Endothelial cell of umbilical vein (primary cell): ENCODE data around the gene GAS7. TPM values are rescaled to one million over a fixed set of nuclear protein-coding genes. Genes with fewer than 3 reads are reported as not detected.

Experiments
- BruUV-seq: library from RNA; stranded (reverse); fragments of 400-500 nt; replicated peaks from 2 replicates; lab custom pipeline; 2021; lab: Mats Ljungman, UMichigan
- CTCF ChIA-PET: fragments of 300-600, 350-600 bp; sonication (Branson Sonifier 250); formaldehyde crosslinking; loops from one replicate; lab custom pipeline; 2021; ENCODE audit warnings: antibody characterized with exemption, inconsistent platforms; lab: Charles Lee
- POLR2A ChIA-PET: fragments of 300-600, 350-600 bp; sonication (Branson Sonifier 250); formaldehyde crosslinking; loops from one replicate; lab custom pipeline; 2021; ENCODE audit warnings: antibody characterized with exemption, inconsistent platforms; lab: Charles Lee
- DNase-seq: peaks from one replicate; pipeline ENCODE4 v3.0.0-alpha.2; 2011; ENCODE audit warnings: low read depth, low spot score
- FAIRE-seq: peaks from 2 replicates; lab custom pipeline; 2011; peaks lifted over from hg19 to GRCh38; lab: Jason Lieb, UNC
- H2AFZ ChIP-seq: 2 replicates; pipeline ENCODE4 v1.6.0; 2012; ENCODE audit warnings: low read depth, low read length, control low read depth, inconsistent platforms
- H3K27ac ChIP-seq: 2 replicates; pipeline ENCODE4 v1.5.1; 2011; ENCODE audit warnings: low read depth, mild to moderate bottlenecking, control low read depth, low read length, moderate library complexity; ENCODE audit not compliant: insufficient read depth
- H3K27me3 ChIP-seq, 2 experiments: 2 replicates each; pipeline versions ENCODE4 v1.6.0 to v1.6.1; 2011; ENCODE audit warnings: low read length in 2 of 2, mixed read lengths in 1 of 2; ENCODE audit not compliant: control insufficient read depth in 2 of 2, insufficient read depth in 2 of 2
- H3K36me3 ChIP-seq, 2 experiments: 2 replicates in 1 of 2; 3 replicates in 1 of 2; pipeline ENCODE4 v1.5.1; 2011; ENCODE audit warnings: low read length in 2 of 2, mild to moderate bottlenecking in 1 of 2, moderate library complexity in 1 of 2; ENCODE audit not compliant: control insufficient read depth in 2 of 2, insufficient read depth in 2 of 2; ENCODE audit errors: extremely low read depth in 1 of 2
- H3K4me1 ChIP-seq: 3 replicates; pipeline ENCODE4 v1.5.1; 2011; ENCODE audit warnings: mild to moderate bottlenecking, low read length; ENCODE audit not compliant: control insufficient read depth, insufficient read depth; ENCODE audit errors: extremely low read depth
- H3K4me2 ChIP-seq: 2 replicates; pipeline ENCODE4 v1.6.1; 2011; ENCODE audit warnings: low read length, control low read depth, mixed read lengths; ENCODE audit not compliant: insufficient read depth
- H3K4me3 ChIP-seq, 3 experiments: fragments of 200-600 bp in 1 of 3; sonication (generic), shearing (Covaris generic) in 1 of 3; replicated peaks in 1 of 3; 2 replicates each; pipeline ENCODE4 v1.5.1; 2011 to 2016; ENCODE audit warnings: control low read depth in 3 of 3, low read length in 3 of 3, mild to moderate bottlenecking in 2 of 3, inconsistent platforms in 1 of 3, low read depth in 1 of 3, moderate library complexity in 1 of 3; ENCODE audit not compliant: insufficient read depth in 1 of 3
- H3K79me2 ChIP-seq: 2 replicates; pipeline ENCODE4 v1.6.0; 2012; ENCODE audit warnings: low read length, inconsistent platforms; ENCODE audit not compliant: control insufficient read depth, insufficient read depth
- H3K9ac ChIP-seq: replicated peaks from 2 replicates; pipeline ENCODE3; 2011; ENCODE audit warnings: low read length, control low read depth; ENCODE audit not compliant: insufficient read depth; ENCODE audit errors: extremely low read depth
- H3K9me1 ChIP-seq: replicated peaks from 3 replicates; pipeline ENCODE4 v1.6.0; 2011; ENCODE audit warnings: mild to moderate bottlenecking, low read length; ENCODE audit not compliant: control insufficient read depth, insufficient read depth; ENCODE audit errors: extremely low read depth
- H3K9me3 ChIP-seq: replicated peaks from 2 replicates; pipeline ENCODE4 v1.5.1; 2012; ENCODE audit warnings: low read length, inconsistent platforms; ENCODE audit not compliant: control insufficient read depth, insufficient read depth
- H4K20me1 ChIP-seq: replicated peaks from 2 replicates; pipeline ENCODE3; 2011; ENCODE audit warnings: mild to moderate bottlenecking, low read length; ENCODE audit not compliant: control insufficient read depth, insufficient read depth; ENCODE audit errors: extremely low read depth
- CTCF ChIP-seq, 2 donors: IDR thresholded peaks; 1 replicate in 1 of 2; 2 replicates in 1 of 2; pipeline ENCODE4 v1.5.1; 2011; ENCODE audit warnings: low read length in 2 of 2, mild to moderate bottlenecking in 2 of 2, moderate library complexity in 2 of 2, control low read depth in 1 of 2, inconsistent platforms in 1 of 2, low read depth in 1 of 2; ENCODE audit not compliant: insufficient read depth in 1 of 2; ENCODE audit errors: extremely low read depth in 1 of 2
- EZH2 ChIP-seq: IDR thresholded peaks from 2 replicates; pipeline ENCODE4 v1.6.1; 2012; ENCODE audit warnings: borderline replicate concordance, low read depth, mild to moderate bottlenecking, moderate library complexity, low read length, inconsistent platforms; ENCODE audit not compliant: severe bottlenecking
- FOS ChIP-seq: IDR thresholded peaks from 2 replicates; pipeline ENCODE4 v1.6.1; 2011; ENCODE audit warnings: mild to moderate bottlenecking, low read length, moderate library complexity, borderline replicate concordance; ENCODE audit not compliant: insufficient read depth
- GATA2 ChIP-seq: IDR thresholded peaks from 2 replicates; pipeline ENCODE4 v1.7.0; 2011; ENCODE audit warnings: low read depth, mild to moderate bottlenecking, moderate library complexity, mixed read lengths, low read length; ENCODE audit not compliant: insufficient read length, insufficient read depth
- JUN ChIP-seq: IDR thresholded peaks from 2 replicates; pipeline ENCODE4 v1.6.1; 2011; ENCODE audit warnings: borderline replicate concordance, low read depth; ENCODE audit not compliant: insufficient read length, insufficient read depth
- MYC ChIP-seq: IDR thresholded peaks from one replicate; pipeline ENCODE4 v1.6.1; 2011; ENCODE audit warnings: mild to moderate bottlenecking, low read depth, low read length
- POLR2A ChIP-seq: IDR thresholded peaks from 2 replicates; pipeline ENCODE4 v1.6.1; 2012; ENCODE audit warnings: low read depth, mild to moderate bottlenecking, control low read depth, low read length
- POLR2AphosphoS5 ChIP-seq: IDR thresholded peaks from 2 replicates; pipeline ENCODE4 v1.6.1; 2012; ENCODE audit warnings: low read depth, mild to moderate bottlenecking, control low read depth, low read length, moderate library complexity; ENCODE audit not compliant: insufficient read depth
- dilution Hi-C: fragments of 300-500 bp; cut with MboI; formaldehyde crosslinking; loops from one replicate; pipeline ENCODE4 v1.15.0; 2019; ENCODE audit warnings: low sequenced_read_pairs; ENCODE audit not compliant: extremely low pct_ligation_motif_present
- intact Hi-C: fragments of 100-400 bp; cut with micrococcal nuclease; formaldehyde crosslinking; loops from one replicate; pipeline ENCODE4 v1.10.0; 2022
- polyA plus RNA-seq, 4 experiments: library from polyadenylated mRNA; depleted of rRNA in 3 of 4; stranded (reverse) in 3 of 4; unstranded in 1 of 4; fragments of >200 nt; gene quantifications; 2 replicates each; pipeline versions ENCODE4 v1.2.1 to v1.2.3, GENCODE V29; 2011 to 2012; ENCODE audit warnings: missing spikeins in 1 of 4
- total RNA-seq: library from RNA; stranded (reverse); gene quantifications from 2 replicates; pipeline ENCODE4 v1.2.3, GENCODE V29; 2021
- TF ChIP-seq, protein P1 (sequence below): IDR thresholded peaks from 2 replicates; pipeline ENCODE4 v1.6.1; 2011; ENCODE audit not compliant: insufficient read depth, insufficient read length

Gene GAS7
- total and polyA plus RNA-seq, 2 donors (not counting 3 experiments of a cell fraction or from before 2014, with no cell fraction given), result not detected

- H3K9me1 ChIP-seq, result no peaks in the 10 kb centered on the region
- no TSS peak for BruUV-seq
- DNase-seq (no peak), FAIRE-seq (no peak)
- ChIA-PET CTCF (no interaction called here), POLR2A (no interaction called here)
- dilution Hi-C loops, result no loop called here
- H2AFZ ChIP-seq, result no peak overlapping the region
- no peak overlapping the region for H3K4me2 ChIP-seq
- no peak overlapping the region for H3K4me3 ChIP-seq
- intact Hi-C loops, result no loop called here
- no peaks in the 10 kb centered on the region for H3K9me3 ChIP-seq
- no peaks in the 10 kb centered on the region for H4K20me1 ChIP-seq
- H3K27ac ChIP-seq, result no peak overlapping the region
- no peak for TF ChIP-seq CTCF (IDR thresholded peaks at IDR 0.05; ENCODE audit: extremely low read depth in 1 of 2, insufficient read depth in 1 of 2, low read depth in 1 of 2, low read length in 2 of 2)
- no peak for TF ChIP-seq MYC
- TF ChIP-seq POLR2A, result no peak
- TF ChIP-seq, protein P1, sequence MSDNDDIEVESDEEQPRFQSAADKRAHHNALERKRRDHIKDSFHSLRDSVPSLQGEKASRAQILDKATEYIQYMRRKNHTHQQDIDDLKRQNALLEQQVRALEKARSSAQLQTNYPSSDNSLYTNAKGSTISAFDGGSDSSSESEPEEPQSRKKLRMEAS, result no peak
- no peak for TF ChIP-seq EZH2
- TF ChIP-seq JUN, result no peak
- TF ChIP-seq GATA2, result no peak
- TF ChIP-seq POLR2AphosphoS5, result no peak
- TF ChIP-seq FOS, result no peak
- H3K4me1 ChIP-seq, result no peaks in the 10 kb centered on the region
- no peaks in the 10 kb centered on the region for H3K36me3 ChIP-seq
- no peak overlapping the region for H3K9ac ChIP-seq
- no peaks in the 10 kb centered on the region for H3K27me3 ChIP-seq
- no peaks in the 10 kb centered on the region for H3K79me2 ChIP-seq
Measured at GRCh38 chr17:9875441-9875840, 323.0 kb downstream of the GAS7 start.
